DND-41 (cell line): ENCODE measurements around the gene FAM171A2.

Source experiments
- ATAC-seq: fragments of 200-7000 bp; cut with Tn5 transposase; 3 replicates; pipeline ENCODE4 v1.9.1; 2021; ENCODE audit warnings: low read depth; ENCODE audit not compliant: insufficient read depth
- DNase-seq: peaks from one replicate; pipeline ENCODE4 v3.0.0-alpha.2; 2020
- H2AFZ ChIP-seq: 2 replicates; pipeline ENCODE4 v1.6.0; 2012; ENCODE audit warnings: low read depth, low read length
- H3K27ac ChIP-seq: 2 replicates; pipeline ENCODE4 v1.5.1; 2012; ENCODE audit warnings: low read length, inconsistent platforms
- H3K27me3 ChIP-seq: fragments of 200-600 bp; sonication (generic); 2 replicates; pipeline ENCODE4 v1.6.0; 2012; ENCODE audit warnings: low read length, mild to moderate bottlenecking, inconsistent platforms; ENCODE audit not compliant: insufficient read depth, poor library complexity
- H3K36me3 ChIP-seq: 2 replicates; pipeline ENCODE4 v1.5.1; 2012; ENCODE audit warnings: low read length, inconsistent platforms; ENCODE audit not compliant: insufficient read depth
- H3K4me1 ChIP-seq: 2 replicates; pipeline ENCODE4 v1.5.1; 2012; ENCODE audit warnings: mild to moderate bottlenecking, low read length; ENCODE audit not compliant: insufficient read depth
- H3K4me2 ChIP-seq: 2 replicates; pipeline ENCODE4 v1.6.0; 2012; ENCODE audit warnings: mild to moderate bottlenecking, moderate library complexity, low read length, inconsistent platforms; ENCODE audit not compliant: insufficient read depth
- H3K4me3 ChIP-seq, 2 experiments: fragments of 200-600 bp in 1 of 2; shearing (Covaris generic) in 1 of 2; 2 replicates each; pipeline ENCODE4 v1.5.1; 2012 to 2016; ENCODE audit warnings: inconsistent platforms in 2 of 2, low read length in 2 of 2, mild to moderate bottlenecking in 2 of 2, low read depth in 1 of 2, moderate library complexity in 1 of 2
- H3K79me2 ChIP-seq: 2 replicates; pipeline ENCODE4 v1.6.0; 2012; ENCODE audit warnings: low read length, inconsistent platforms; ENCODE audit not compliant: insufficient read depth
- H3K9ac ChIP-seq: 2 replicates; pipeline ENCODE4 v1.6.0; 2012; ENCODE audit warnings: low read depth, mild to moderate bottlenecking, inconsistent platforms, low read length, moderate library complexity
- H3K9me3 ChIP-seq: 2 replicates; pipeline ENCODE4 v1.5.1; 2012; ENCODE audit warnings: low read length, moderate library complexity, mild to moderate bottlenecking, inconsistent platforms; ENCODE audit not compliant: insufficient read depth, severe bottlenecking
- H4K20me1 ChIP-seq: 2 replicates; pipeline ENCODE4 v1.6.0; 2012; ENCODE audit warnings: low read length; ENCODE audit not compliant: insufficient read depth
- CTCF ChIP-seq: IDR thresholded peaks from 2 replicates; pipeline ENCODE4 v1.5.1; 2012; ENCODE audit warnings: borderline replicate concordance, low read length, moderate library complexity, mild to moderate bottlenecking; ENCODE audit not compliant: poor library complexity, severe bottlenecking; ENCODE audit errors: extremely low read depth
- EZH2 ChIP-seq: IDR thresholded peaks from 3 replicates; pipeline ENCODE4 v1.6.1; 2012; ENCODE audit warnings: borderline replicate concordance, low read depth, mild to moderate bottlenecking, moderate library complexity, low read length, inconsistent platforms; ENCODE audit not compliant: severe bottlenecking

Gene FAM171A2

GRCh38 chr17:44387804-44388203 lies 24.2 kb upstream of the FAM171A2 start:
- H3K4me2 ChIP-seq: no peak overlapping the region
- H3K9me3 ChIP-seq: no peaks in the 10 kb centered on the region
- no peak overlapping the region for H3K27ac ChIP-seq
- DNase-seq: no peak
- no peaks in the 10 kb centered on the region for H3K36me3 ChIP-seq
- no peak overlapping the region for H3K4me3 ChIP-seq
- H3K79me2 ChIP-seq: no peaks in the 10 kb centered on the region
- peaks cover 10% of the 10 kb centered on the region for H3K4me1 ChIP-seq
- H3K27me3 ChIP-seq: no peaks in the 10 kb centered on the region
- no peaks in the 10 kb centered on the region; the same call in 1 of the 2 replicates for H4K20me1 ChIP-seq
- H2AFZ ChIP-seq: no peak overlapping the region
- TF ChIP-seq CTCF (no peak), EZH2 (no peak)
- ATAC-seq: no peak
- no peak overlapping the region for H3K9ac ChIP-seq

- Histone ChIP-seq H3K4me2 (peak overlapping the region; percentile 70), H3K4me3 (no peak overlapping the region)
Observed at GRCh38 chr17:44386182-44386525, 22.5 kb upstream of the FAM171A2 start.

GRCh38 chr17:44385287-44386181 lies 21.9 kb upstream of the FAM171A2 start:
- Histone ChIP-seq H3K9me3 (no peaks in the 10 kb centered on the region), H3K4me1 (peaks cover 10% of the 10 kb centered on the region), H3K27me3 (peaks cover 2% of the 10 kb centered on the region), H3K27ac (no peak overlapping the region), H3K79me2 (no peaks in the 10 kb centered on the region), H3K9ac (peak overlapping the region; percentile 39; the same call in 1 of the 2 replicates), H3K4me2 (peak overlapping the region; percentile 70), H3K36me3 (no peaks in the 10 kb centered on the region), H2AFZ (peak overlapping the region; percentile 59; the same call in 1 of the 2 replicates), H3K4me3 (peak overlapping the region in 1 of 2 experiments; percentile 51; a peak in 2 of 4 replicates), H4K20me1 (no peaks in the 10 kb centered on the region; the same call in 1 of the 2 replicates)
- peak; percentile 85 for ATAC-seq
- DNase-seq: peak; percentile 72
- TF ChIP-seq EZH2 (no peak), CTCF (no peak)

More at GRCh38 chr17:44386182-44386525, 22.5 kb upstream of the FAM171A2 start:
- H3K79me2 ChIP-seq: no peaks in the 10 kb centered on the region
- H3K27ac ChIP-seq: no peak overlapping the region
- H3K36me3 ChIP-seq: no peaks in the 10 kb centered on the region
- ATAC-seq: no peak
- H3K27me3 ChIP-seq: peaks cover 2% of the 10 kb centered on the region
- no peak overlapping the region for H3K9ac ChIP-seq
- no peaks in the 10 kb centered on the region for H3K9me3 ChIP-seq
- DNase-seq: no peak
- H3K4me1 ChIP-seq: peaks cover 10% of the 10 kb centered on the region
- TF ChIP-seq CTCF: no peak
- no peaks in the 10 kb centered on the region; the same call in 1 of the 2 replicates for H4K20me1 ChIP-seq
- H2AFZ ChIP-seq: no peak overlapping the region
